ENCODE measurements around the gene SAT1. TPM values are rescaled to one million over a fixed set of nuclear protein-coding genes. Genes with fewer than 3 reads are reported as not detected.

Gene SAT1
- total and polyA plus RNA-seq, 2 of the 13 experiments (the other 11 are each of a cell fraction or from before 2014, with no cell fraction given), result 216 to 1,243 TPM

DNA sequence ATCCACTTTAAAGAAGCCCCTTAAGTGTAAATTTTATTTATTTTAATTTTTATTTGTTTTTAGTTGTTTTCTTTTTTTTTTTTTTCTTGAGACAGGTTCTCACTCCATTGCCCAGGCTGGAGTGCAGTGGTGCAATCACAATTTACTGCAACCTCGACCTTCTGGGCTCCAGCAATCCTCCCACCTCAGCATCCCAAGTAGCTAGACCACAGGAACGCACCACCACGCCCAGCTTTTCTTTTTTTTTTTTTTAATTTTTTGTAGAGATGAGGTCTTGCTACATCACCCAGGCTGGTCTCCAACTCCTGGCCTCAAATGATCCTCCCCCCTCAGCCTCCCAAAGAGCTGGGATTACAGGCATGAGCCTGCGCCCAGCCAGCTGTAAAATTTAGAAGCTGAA, 6.0 kb downstream of the SAT1 start:
- ATAC-seq (no peak), FAIRE-seq (no peak), DNase-seq (ENCODE audit: low spot score) (no peak)
- Histone ChIP-seq H4K20me1 (ENCODE audit: insufficient read depth, low read length) (peaks cover 12% of the 10 kb centered on the region), H3K9ac (ENCODE audit: insufficient read depth, low read depth, low read length) (no peak overlapping the region), H3K4me3 (replicated peaks in 1 of 3; ENCODE audit: insufficient read depth in 1 of 3, low read depth in 2 of 3, low read length in 3 of 3) (no peak overlapping the region), H3K4me2 (ENCODE audit: low read depth, low read length) (no peak overlapping the region), H3K9me3 (ENCODE audit: low read length) (no peaks in the 10 kb centered on the region), H3K36me3 (replicated peaks in 1 of 2; ENCODE audit: control insufficient read depth in 1 of 2, insufficient read depth in 2 of 2, low read length in 2 of 2) (peaks cover 0 to 1% of the 10 kb centered on the region in 2 experiments; a peak in 2 of 5 replicates), H3K27ac (ENCODE audit: extremely low read length, insufficient read depth, low read length) (no peak overlapping the region), H2AFZ (ENCODE audit: low read length) (no peak overlapping the region), H3K79me2 (ENCODE audit: insufficient read depth, low read length) (peaks cover 12% of the 10 kb centered on the region), H3K27me3 (ENCODE audit: control insufficient read depth in 1 of 2, insufficient read depth in 2 of 2, low read length in 2 of 2) (no peaks in the 10 kb centered on the region; a peak in 1 of 5 replicates), H3K4me1 (ENCODE audit: insufficient read depth, low read length) (peaks cover 34% of the 10 kb centered on the region)
- in situ Hi-C loops (cut with HindIII; ENCODE audit: extremely low pct_ligation_motif_present, low pct_unique_long_range_greater_than_20kb) (no loop called here), intact Hi-C loops (cut with micrococcal nuclease; ENCODE audit: unreplicated experiment) (loop anchor here (10.0 kb wide), 1 partner anchor 1944 kb away; no protein-coding TSS in a partner anchor)
- TF ChIP-seq, protein P1, sequence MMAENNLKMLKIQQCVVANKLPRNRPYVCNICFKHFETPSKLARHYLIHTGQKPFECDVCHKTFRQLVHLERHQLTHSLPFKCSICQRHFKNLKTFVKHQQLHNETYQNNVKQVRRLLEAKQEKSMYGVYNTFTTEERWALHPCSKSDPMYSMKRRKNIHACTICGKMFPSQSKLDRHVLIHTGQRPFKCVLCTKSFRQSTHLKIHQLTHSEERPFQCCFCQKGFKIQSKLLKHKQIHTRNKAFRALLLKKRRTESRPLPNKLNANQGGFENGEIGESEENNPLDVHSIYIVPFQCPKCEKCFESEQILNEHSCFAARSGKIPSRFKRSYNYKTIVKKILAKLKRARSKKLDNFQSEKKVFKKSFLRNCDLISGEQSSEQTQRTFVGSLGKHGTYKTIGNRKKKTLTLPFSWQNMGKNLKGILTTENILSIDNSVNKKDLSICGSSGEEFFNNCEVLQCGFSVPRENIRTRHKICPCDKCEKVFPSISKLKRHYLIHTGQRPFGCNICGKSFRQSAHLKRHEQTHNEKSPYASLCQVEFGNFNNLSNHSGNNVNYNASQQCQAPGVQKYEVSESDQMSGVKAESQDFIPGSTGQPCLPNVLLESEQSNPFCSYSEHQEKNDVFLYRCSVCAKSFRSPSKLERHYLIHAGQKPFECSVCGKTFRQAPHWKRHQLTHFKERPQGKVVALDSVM (CRISPR knock-in tag; IDR thresholded peaks at IDR 0.05), result peak; percentile 87
- TF ChIP-seq KDM6A (CRISPR knock-in tag; IDR thresholded peaks at IDR 0.05; ENCODE audit: low read depth), result no peak
- BruUV-seq (replicated peaks), result no TSS peak
- 50% methylated on average over 3 of the region's 4 CpGs for WGBS (ENCODE audit: low lambda C conversion rate)
- ChIA-PET CTCF (ENCODE audit: low intra/inter-chr PET ratio, low total read pairs) (no interaction called here), POLR2A (no interaction called here)

DNA sequence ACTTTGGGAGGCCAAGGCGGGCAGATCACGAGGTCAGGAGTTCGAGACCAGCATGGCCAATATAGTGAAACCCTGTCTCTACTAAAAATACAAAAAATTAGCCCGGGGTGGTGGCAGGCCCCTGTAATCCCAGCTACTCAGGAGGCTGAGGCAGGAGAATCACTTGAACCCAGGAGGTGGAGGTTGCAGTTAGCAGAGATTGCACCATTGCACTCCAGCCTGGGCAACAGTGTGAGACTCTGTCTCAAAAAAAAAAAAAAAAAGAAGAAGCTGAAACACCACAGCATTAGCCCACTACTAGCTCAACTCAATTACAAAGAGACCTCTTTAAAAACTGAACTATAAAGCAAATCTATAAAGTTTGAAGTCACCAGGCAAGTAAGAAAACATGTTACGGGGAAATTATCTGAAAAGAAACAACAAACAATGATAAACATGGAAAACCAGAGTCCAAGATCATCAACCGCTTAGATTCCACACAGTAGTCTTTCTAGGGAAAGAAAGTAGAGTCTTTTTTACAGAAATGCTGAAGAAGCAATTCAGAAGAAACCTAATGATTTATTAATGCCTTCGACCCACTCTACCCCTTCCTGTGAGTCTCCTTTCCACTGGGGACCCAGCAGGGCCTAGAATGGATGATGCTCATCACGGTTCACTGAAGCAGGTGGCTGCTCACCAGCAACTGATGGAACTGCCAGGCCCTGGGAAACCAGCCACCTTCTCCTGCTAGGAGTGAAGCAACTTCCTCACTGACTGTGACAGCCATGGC, 6.6 kb downstream of the SAT1 start:
- DNase-seq (ENCODE audit: low spot score) (no peak), ATAC-seq (peak; percentile 40), FAIRE-seq (no peak)
- peak overlapping the region; percentile 48 for H3K27ac ChIP-seq (ENCODE audit: extremely low read length, insufficient read depth, low read length)
- in situ Hi-C loops (cut with HindIII; ENCODE audit: extremely low pct_ligation_motif_present, low pct_unique_long_range_greater_than_20kb), result no loop called here
- H3K27me3 ChIP-seq (ENCODE audit: control insufficient read depth in 1 of 2, insufficient read depth in 2 of 2, low read length in 2 of 2), result no peaks in the 10 kb centered on the region
- peaks cover 6% of the 10 kb centered on the region for H3K79me2 ChIP-seq (ENCODE audit: insufficient read depth, low read length)
- peak overlapping the region; percentile 39; the same call in 1 of the 2 replicates for H3K9ac ChIP-seq (ENCODE audit: insufficient read depth, low read depth, low read length)
- ChIA-PET POLR2A (no interaction called here), CTCF (ENCODE audit: low intra/inter-chr PET ratio, low total read pairs) (no interaction called here)
- H4K20me1 ChIP-seq (ENCODE audit: insufficient read depth, low read length), result peaks cover 7% of the 10 kb centered on the region
- H2AFZ ChIP-seq (ENCODE audit: low read length), result no peak overlapping the region
- 97% methylated on average over 6 of the region's 8 CpGs for WGBS (ENCODE audit: low lambda C conversion rate)
- H3K4me3 ChIP-seq (replicated peaks in 1 of 3; ENCODE audit: insufficient read depth in 1 of 3, low read depth in 2 of 3, low read length in 3 of 3), result no peak overlapping the region
- peak overlapping the region; percentile 42; the same call in 1 of the 2 replicates for H3K4me2 ChIP-seq (ENCODE audit: low read depth, low read length)
- BruUV-seq (replicated peaks), result no TSS peak
- peaks cover 0 to 1% of the 10 kb centered on the region in 2 experiments; a peak in 2 of 5 replicates for H3K36me3 ChIP-seq (replicated peaks in 1 of 2; ENCODE audit: control insufficient read depth in 1 of 2, insufficient read depth in 2 of 2, low read length in 2 of 2)
- intact Hi-C loops (cut with micrococcal nuclease; ENCODE audit: unreplicated experiment), result loop anchor here (2.0 to 10.0 kb wide), 2 partner anchors 15 to 1945 kb away; no protein-coding TSS in a partner anchor
- no peaks in the 10 kb centered on the region for H3K9me3 ChIP-seq (ENCODE audit: low read length)
- H3K4me1 ChIP-seq (ENCODE audit: insufficient read depth, low read length), result peaks cover 34% of the 10 kb centered on the region
- no peak for TF ChIP-seq HMG20B (CRISPR knock-in tag; conservative IDR thresholded peaks at IDR 0.05)
- 0 out of 2 replicates have a peak, but pooled peaks have one; percentile 19 for TF ChIP-seq ZNF687 (CRISPR knock-in tag; IDR thresholded peaks at IDR 0.05)
- TF ChIP-seq SNAI1 (CRISPR knock-in tag; IDR thresholded peaks at IDR 0.05; ENCODE audit: borderline replicate concordance), result no peak
- peak; percentile 40; the same call in 1 of the 2 replicates for TF ChIP-seq CEBPG (CRISPR knock-in tag; IDR thresholded peaks at IDR 0.05)
- no peak for TF ChIP-seq CBX1 (IDR thresholded peaks at IDR 0.05; ENCODE audit: low read depth)
- no peak for TF ChIP-seq ZNF614 (CRISPR knock-in tag; IDR thresholded peaks at IDR 0.05; ENCODE audit: borderline replicate concordance)
- TF ChIP-seq, protein P2, sequence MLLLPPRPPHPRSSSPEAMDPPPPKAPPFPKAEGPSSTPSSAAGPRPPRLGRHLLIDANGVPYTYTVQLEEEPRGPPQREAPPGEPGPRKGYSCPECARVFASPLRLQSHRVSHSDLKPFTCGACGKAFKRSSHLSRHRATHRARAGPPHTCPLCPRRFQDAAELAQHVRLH (CRISPR knock-in tag; IDR thresholded peaks at IDR 0.05; ENCODE audit: borderline replicate concordance, low read depth), result no peak
- no peak for TF ChIP-seq ZNF33A (CRISPR knock-in tag; IDR thresholded peaks at IDR 0.05; ENCODE audit: borderline replicate concordance)

Measured in HepG2 (cell line).